Measurements from ENCODE around the gene ATP6V1B1.

Gene ATP6V1B1

DNA sequence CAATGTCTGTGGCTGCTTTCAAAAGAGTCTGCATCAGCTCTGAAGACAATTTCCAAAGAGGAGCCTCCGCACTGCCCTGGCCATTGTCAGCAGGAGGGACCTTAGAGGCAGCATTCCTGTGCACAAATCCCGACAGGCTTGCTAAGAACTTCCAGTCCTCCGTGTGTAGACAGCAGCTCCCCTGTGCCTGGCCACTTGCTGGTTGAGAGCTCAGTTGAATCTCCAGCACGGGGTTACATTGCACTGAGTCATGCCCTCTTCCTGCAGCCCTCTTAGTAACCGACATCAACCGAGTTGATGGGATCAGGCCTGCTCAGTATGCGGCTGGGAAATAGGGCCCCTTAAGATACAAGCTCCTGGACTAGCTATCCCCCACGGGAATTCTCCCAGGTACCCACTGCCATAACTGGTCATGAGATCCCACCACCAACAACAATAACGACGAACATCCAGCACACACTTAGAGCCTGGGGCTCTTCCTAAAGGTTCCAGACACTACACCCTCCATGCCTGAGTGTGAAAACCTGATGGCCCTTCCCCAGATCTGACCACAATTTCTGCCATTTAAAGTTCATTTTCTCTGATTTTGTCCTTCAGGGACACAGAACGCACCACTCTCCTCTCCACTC, 12.0 kb downstream of the ATP6V1B1 start:
- H3K27me3 ChIP-seq (ENCODE audit: insufficient read depth, low read depth, severe bottlenecking): peaks cover 12% of the 10 kb centered on the region
- no peak for TF ChIP-seq CTCF (IDR thresholded peaks at IDR 0.05; ENCODE audit: low read depth, low read length)
- peak overlapping the region; percentile 41 for H3K4me3 ChIP-seq (ENCODE audit: low read depth, low read length)
- no peak overlapping the region for H3K27ac ChIP-seq
- DNase-seq: no peak
- H3K9me3 ChIP-seq (ENCODE audit: severe bottlenecking): no peaks in the 10 kb centered on the region
- no peaks in the 10 kb centered on the region for H3K36me3 ChIP-seq

- Histone ChIP-seq H3K36me3 (no peaks in the 10 kb centered on the region), H3K9me3 (ENCODE audit: severe bottlenecking) (no peaks in the 10 kb centered on the region), H3K27me3 (ENCODE audit: insufficient read depth, low read depth, severe bottlenecking) (peaks cover 12% of the 10 kb centered on the region), H3K27ac (no peak overlapping the region), H3K4me3 (ENCODE audit: low read depth, low read length) (peak overlapping the region; percentile 41)
- TF ChIP-seq CTCF (IDR thresholded peaks at IDR 0.05; ENCODE audit: low read depth, low read length): peak; percentile 97
- peak; percentile 91 for DNase-seq
Observed at GRCh38 chr2:70948337-70949003, 12.8 kb downstream of the ATP6V1B1 start.

- Histone ChIP-seq H3K27ac (no peak overlapping the region), H3K27me3 (ENCODE audit: insufficient read depth, low read depth, severe bottlenecking) (peaks cover 12% of the 10 kb centered on the region), H3K36me3 (no peaks in the 10 kb centered on the region), H3K4me3 (ENCODE audit: low read depth, low read length) (no peak overlapping the region), H3K9me3 (ENCODE audit: severe bottlenecking) (no peaks in the 10 kb centered on the region)
- no peak for DNase-seq
- TF ChIP-seq CTCF (IDR thresholded peaks at IDR 0.05; ENCODE audit: low read depth, low read length): no peak
Observed at GRCh38 chr2:70949086-70949485, 13.4 kb downstream of the ATP6V1B1 start.

GRCh38 chr2:70954886-70955285, 19.2 kb downstream of the ATP6V1B1 start:
- Histone ChIP-seq H3K27me3 (ENCODE audit: insufficient read depth, low read depth, severe bottlenecking) (no peaks in the 10 kb centered on the region), H3K36me3 (no peaks in the 10 kb centered on the region), H3K4me3 (ENCODE audit: low read depth, low read length) (no peak overlapping the region), H3K9me3 (ENCODE audit: severe bottlenecking) (no peaks in the 10 kb centered on the region), H3K27ac (no peak overlapping the region)
- DNase-seq: no peak
- no peak for TF ChIP-seq CTCF (IDR thresholded peaks at IDR 0.05; ENCODE audit: low read depth, low read length)

- no peaks in the 10 kb centered on the region for H3K36me3 ChIP-seq
- no peak overlapping the region for H3K27ac ChIP-seq
- no peaks in the 10 kb centered on the region for H3K27me3 ChIP-seq (ENCODE audit: insufficient read depth, low read depth, severe bottlenecking)
Observed at GRCh38 chr2:70956141-70956540, 20.4 kb downstream of the ATP6V1B1 start.

More at GRCh38 chr2:70956141-70956540, 20.4 kb downstream of the ATP6V1B1 start:
- H3K4me3 ChIP-seq (ENCODE audit: low read depth, low read length): no peak overlapping the region
- no peak for DNase-seq
- no peaks in the 10 kb centered on the region for H3K9me3 ChIP-seq (ENCODE audit: severe bottlenecking)
- TF ChIP-seq CTCF (IDR thresholded peaks at IDR 0.05; ENCODE audit: low read depth, low read length): no peak
